HG02763 (cell line): Measurements from ENCODE around the gene GRXCR1.
A peak's percentile ranks its signal among the peaks of the same experiment; 100 is the strongest.

ENCODE experiments used
- ATAC-seq: cut with Tn5 transposase; IDR thresholded peaks from one replicate; pipeline ENCODE4 v1.9.1; 2021; ENCODE audit warnings: mild to moderate bottlenecking, moderate library complexity; ENCODE audit not compliant: unreplicated experiment

GRXCR1 gene

DNA sequence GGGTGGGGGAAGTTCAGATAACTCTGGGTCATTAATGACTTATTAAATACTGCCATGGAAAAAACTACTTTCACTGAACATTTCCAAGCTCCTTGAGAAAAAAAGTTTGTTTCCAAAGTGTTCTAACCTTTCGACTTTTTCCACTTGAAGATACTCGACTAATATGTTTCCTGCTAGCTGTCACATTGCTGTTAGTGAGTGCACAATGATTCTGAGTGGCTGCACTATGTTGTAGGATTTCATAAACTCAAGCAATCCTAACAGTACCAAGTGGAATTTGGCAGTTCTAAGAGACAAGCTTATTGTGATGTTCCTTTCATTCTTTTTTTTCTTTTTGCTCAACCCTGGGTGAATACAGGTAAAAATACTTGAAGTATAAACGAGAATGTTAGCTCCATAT lies 33.4 kb downstream of the GRXCR1 start:
- ATAC-seq = no peak

DNA sequence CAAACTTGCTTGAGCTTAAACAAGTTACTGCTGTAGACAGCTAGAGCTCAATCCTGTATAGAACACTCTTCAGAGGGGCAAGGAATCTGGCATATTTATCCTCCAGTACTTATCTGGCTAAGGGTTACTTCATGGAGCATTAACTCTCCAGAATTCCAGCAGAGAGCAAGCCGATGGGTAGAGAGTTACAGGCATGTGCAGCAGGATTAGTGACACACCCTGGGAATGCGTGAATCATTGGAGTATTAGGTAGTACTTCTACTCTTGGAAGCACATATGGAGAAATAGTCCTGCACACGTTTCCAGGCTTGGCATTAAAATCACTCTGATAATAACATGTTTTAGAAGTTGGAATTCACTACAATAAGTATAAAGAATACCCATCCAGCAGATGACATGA lies 35.4 kb downstream of the GRXCR1 start:
- no peak for ATAC-seq

DNA sequence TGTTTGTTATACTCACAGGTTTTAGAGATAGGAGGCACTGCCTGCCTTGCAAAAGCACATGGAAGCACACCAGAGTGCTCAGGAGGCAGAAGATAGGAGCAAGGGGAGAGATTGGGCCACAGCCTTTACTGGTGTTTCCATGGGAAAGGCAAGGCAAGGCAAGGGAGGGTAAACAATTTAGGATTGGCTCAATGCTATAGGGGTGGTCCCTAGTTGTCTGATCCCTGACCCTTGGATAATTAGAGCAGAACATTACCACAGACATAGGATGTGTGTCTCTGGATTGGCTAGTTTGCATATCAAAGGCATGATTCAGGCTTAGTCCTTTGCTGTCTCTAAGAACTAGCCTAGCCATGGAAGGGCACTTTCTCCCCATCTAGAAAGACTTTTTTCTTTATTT lies 36.1 kb downstream of the GRXCR1 start:
- ATAC-seq = no peak

DNA sequence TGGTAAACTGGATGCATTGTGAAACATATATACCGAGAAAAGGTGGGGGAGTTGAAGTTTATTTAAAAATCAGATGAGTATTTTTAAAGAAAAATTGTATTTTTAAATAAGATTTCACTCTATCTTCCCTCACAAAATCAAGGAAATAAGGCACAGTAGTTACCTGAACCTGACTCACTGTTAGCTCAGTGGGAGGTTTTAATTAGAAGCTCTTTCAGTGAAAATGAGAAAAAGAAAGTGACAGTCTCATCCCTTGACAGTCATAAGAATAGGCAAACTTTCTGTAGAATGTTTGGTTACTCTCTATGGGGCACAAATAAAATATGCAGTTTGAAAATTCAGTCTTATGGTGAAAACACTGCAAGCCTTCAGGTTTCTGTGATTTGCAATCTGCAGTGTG lies 49.7 kb downstream of the GRXCR1 start:
- no peak for ATAC-seq

DNA sequence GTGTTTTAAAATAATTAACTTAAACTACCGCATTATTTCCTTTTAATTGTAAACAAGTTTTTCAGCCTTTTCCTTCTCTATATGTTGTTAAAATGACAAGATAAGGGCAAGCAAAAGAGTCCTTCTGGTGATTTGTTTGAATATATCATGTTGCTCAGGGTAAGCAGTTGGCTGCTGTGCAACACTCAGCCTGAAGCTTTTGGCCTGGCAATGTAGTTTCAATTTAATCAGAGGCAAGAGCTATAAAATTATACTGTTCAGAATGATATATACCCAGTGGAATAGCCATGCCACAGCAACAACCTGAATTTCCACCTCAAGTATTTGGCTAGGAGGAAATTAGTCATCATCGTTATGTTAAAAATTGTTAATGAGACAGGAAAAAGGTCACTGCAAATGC lies 53.4 kb downstream of the GRXCR1 start:
- ATAC-seq = no peak

DNA sequence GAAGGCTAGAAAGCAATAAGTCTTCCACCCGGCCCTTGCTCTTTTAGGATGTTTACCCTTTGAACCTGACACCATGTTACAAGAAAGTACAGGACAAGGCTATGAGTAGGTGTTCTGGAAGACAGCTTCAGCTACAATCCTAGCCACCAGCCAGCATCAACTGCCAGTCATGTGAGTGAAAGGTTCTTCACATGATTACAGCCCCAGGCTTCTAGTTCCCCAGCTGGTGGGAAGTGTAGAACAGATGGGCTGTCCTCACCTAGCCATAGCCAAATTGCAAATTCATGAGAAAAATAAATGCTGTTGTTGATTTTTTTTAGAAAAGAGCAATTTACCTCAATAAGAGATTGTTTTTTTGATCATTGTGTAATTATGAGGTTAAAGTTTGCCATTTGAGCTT lies 60.8 kb downstream of the GRXCR1 start:
- ATAC-seq = no peak

DNA sequence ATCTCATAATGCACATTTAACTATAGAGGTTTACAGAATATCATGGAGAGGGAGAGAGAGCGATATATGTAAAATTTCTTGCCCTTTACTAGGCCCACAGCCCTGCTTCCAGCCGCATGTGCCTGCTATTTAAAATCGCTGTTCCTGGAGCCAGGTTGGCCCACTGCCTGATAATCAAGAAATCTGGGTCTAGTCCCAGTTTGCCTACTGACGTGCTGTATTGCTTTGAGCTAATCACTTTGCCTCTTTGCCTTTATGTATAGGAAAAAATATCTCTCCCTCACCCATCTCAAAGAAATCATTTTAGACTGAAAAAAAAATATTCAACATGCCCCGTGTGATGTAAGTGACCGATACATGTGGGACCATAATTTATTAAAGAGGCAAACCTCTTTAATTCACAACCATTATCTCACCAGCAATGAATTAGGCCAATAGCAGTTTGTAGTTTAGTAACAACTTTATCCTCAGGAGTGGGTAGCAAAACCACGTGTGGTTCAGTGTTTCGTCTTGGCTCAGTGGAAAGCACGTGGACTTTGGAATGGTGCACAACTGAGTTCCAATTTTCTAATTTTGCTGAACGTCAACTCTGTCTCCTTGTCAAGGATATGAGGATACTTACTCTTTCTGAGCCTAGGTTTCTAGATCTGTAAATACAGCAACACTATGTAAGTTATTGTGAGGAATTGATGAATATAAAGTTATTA lies 62.6 kb downstream of the GRXCR1 start:
- ATAC-seq = no peak

DNA sequence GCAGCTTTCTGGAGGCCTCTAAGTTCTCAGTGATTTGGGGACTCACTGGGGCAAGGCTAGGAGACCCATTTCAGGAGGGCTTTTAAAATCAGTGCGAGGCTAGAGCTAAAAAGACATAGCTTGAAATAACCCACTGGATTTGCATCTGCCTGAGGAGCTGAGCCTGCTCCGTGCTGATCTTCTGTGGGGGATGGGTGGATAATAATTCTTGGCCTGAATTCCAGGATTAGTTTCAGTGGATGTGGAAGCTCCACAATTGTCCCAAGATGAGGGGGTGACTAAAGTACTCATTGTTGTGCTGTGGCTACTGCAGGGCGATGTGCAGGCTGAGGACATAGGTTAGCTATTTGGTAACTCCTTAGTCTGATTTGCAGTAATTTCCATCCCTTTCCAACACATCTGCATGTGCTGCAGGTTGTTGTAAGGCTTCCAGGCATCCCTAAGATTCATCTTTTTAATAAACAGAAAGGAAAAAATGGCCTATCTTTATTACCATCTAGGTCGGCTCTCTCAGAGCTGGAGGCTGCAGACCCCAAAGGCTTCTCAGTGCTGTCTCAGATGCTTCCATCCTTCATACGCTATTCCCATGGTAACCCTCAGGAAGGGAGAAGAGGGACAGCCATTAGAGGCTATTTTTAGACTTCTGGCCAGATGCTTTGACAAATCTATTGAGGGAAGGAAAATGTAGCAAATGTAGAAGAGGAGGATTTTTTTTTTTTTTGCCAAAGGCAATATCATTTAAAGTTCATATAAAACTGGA lies 63.4 kb downstream of the GRXCR1 start:
- ATAC-seq = no peak

DNA sequence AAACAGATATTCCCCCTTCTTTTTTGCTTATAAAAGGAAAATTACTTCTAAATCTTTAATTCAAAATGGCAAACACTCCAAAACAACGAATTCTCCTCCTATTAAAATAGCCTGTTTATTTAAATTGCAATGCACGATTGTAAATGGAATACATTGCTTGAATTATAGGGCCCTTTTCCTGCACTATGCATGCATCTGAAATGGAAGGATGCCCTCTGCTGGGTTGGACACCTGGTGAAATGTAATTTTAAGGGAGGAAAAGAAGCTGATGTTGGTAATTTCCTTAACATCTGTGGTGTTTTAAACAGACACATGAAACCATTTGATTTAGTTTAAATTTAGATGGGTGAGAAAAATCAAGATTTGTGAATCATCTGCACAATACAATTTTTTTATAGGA lies 72.8 kb downstream of the GRXCR1 start:
- no peak for ATAC-seq

DNA sequence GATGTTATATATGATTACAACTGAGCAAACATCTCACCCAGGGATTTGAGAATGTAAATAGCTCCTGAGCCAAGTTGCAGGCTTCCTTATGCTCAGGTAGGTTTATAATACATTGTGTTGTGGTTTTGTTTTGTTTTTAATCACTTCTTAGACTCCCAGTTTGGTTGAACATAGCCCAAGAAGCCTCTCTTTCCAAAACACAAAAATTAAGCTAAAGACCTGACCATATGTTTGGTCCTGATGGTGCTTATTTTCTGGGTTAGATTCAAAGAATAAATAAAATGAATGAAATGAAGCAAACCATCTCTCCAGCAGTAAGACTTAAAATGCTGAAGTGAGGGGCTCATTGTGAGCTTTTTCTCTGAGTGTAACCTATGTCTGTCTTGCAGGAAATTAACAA lies 93.5 kb downstream of the GRXCR1 start:
- no peak for ATAC-seq

DNA sequence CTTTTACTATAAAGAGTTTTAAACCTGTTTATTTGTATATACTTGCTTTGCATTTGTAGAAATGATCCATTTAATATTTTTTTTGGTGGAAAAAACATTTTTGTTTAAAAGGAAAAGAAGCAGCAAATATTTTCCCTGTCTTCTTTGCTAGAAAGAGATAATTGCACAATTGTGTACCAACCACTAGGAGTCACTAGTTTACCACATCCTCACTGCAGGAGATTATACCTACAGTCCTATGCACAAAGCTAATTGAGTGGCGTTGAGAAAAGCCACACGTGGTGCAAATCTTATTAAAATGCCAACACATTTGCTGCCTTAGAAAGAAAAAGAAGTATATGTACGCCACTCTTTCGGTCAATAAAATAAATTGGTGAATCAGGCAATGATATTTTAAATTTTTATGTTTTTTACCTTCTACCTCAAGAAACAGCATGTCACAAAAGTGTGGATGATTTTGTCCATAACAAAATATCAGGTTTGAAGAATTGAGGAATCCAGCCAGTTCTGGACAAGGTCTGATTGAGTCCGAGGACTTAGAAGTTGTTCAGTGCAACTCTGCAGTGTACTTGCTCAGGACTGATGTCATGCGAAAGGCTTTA lies 102.9 kb downstream of the GRXCR1 start:
- ATAC-seq = peak; percentile 71

DNA sequence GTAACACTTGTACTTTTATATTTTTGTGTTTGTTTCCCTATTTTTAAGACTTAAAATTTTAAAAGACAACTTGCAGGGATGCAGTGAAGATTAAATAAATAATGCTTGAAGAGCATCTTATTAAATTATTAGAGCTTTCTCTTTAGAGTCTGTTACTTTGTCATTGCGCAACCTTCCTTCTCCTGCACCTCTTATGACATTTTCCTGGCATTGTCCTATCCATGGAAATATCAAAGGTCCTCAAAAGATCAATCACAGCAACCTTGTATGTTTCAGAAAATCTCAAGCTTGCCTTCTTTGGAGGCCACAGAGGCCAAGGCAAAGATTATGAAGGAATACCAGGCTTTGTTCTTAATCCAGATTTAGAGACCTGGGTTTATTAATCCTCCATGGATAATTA lies 116.3 kb downstream of the GRXCR1 start:
- ATAC-seq = no peak

DNA sequence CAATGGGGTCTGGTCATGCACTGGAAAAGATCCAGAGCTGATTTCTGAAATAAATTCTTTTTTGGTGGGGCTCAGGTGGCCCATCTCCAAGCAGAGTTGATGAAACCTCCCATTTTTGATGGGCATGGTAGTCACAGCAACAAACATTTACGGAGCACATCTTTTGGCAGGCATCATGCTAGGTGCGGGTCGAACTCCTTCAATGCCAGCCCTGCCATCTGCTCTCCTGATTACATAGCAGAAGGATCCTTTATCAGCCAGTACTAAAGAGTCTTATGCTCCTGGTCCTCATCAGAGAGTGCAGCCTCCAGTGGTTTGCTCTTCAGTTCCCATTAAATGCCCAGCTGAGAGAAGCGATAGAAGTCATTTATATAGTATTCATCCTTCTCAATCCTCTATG lies 121.7 kb downstream of the GRXCR1 start:
- ATAC-seq = no peak

DNA sequence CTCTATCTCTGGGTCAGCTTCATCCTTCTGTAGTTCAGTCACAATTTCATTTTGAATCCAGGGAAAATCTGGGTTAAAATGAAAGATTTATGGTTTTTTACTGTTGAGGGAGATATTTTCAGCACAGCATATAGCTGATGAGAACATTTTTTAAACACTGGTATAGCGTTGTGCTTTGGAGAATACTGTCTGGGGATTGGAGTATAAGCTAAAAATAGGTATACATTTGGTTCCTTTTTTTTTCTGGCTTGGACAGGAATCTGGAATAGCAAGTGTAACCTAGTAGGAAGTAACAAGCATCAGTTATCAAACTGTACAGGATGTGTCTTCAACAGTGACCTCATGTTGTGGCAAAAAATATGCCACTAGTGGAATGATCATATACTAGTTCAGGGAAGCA lies 149.1 kb downstream of the GRXCR1 start:
- no peak for ATAC-seq

DNA sequence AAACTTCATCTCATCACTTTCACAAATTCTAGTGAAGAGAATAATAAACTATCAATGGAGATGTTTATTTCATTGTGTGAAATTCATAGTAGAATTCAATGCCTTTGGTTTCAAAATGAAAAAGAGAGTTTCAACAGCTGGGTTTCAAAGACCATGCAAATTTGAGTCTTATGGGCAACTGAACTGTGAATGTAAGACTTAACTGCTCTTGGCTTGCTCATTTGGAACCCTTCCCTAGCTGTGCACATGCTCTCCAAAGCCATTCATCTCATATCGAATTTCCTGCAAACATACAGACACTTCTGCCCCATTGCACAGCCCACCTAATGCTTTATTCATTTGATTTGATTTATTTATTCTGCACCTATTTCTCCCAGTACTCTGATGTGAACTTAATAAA lies 154.5 kb downstream of the GRXCR1 start:
- ATAC-seq = no peak

DNA sequence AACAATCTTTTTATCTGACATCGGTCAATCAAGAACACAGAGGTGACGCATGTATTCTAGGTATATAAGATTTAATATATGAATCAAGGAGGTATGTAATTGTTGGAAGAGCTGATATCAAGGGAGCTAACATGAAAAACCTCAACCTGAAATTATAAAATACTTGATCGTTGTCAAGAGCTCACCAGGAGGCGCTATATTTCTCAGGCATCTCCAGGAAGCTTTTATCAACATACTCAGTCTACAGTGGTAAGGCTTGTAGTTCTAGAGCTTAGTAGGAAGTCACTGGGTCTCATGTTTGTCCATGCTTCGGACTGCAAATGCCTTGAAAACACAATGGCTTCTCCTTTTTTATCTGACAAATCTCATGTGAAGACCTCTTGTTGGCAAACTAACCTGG lies 156.1 kb downstream of the GRXCR1 start:
- ATAC-seq = no peak

DNA sequence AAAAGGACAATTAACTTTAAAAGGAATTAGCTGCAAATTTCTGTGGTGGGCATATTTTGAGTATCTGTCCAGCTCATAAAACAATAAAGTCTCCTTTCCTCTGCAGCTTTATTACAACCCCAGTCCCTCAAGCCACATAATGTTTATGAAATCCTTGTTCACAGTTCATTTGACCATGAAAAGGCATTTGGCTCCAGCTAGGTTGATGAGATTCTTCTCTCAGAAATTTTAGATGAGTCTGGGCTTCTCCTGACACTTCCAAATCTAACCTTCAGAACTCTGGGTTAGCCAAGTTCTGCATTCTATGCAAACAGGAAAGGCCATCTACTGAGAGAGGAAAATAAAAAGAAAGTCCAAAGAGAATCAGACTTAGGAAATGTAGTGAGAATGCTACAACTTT lies 156.8 kb downstream of the GRXCR1 start:
- no peak for ATAC-seq

DNA sequence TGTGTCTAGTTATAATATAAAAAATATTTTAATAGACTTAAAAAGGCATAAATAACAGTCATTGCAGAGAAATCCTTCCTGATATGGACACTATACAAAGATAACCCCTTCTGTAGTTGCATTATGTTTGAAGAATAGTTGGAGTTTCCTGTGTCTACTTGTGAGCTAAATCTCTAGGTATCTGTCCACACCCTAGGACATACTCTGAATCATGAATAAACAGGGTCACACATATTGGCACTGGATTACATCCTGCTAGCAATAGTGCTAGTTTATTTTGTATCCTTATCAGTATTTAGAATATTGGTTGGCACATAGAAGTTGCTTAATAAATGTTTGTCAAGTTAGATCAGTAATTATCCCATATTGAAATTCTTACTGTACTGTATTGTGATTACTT lies 173.9 kb downstream of the GRXCR1 start:
- ATAC-seq = no peak

DNA sequence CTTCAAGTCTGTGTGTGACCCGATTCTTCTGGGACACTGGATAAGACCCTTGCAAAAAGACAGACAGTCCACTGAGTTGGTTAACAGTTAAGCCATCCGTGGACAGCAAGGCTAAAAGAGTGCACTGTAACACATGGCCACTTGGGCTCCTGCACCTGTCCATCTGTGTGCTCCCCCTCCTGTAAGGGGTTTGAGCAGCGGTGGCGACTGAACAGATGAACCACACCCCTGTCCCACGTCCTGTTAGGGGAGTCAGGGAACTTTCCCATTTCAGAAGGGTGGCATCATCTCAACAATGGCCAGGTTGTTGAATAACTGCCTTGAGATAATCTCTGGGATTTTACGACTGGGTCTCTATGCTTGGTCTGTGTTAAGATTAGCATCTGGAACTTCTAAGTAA lies 178.6 kb downstream of the GRXCR1 start:
- ATAC-seq = no peak
